ENCODE results near the gene TMEM259.

TMEM259 gene

GRCh38 chr19:1015061-1015781 lies 5.7 kb downstream of the TMEM259 start:
- DNase-seq, result no peak

GRCh38 chr19:1014161-1015060 lies 6.5 kb downstream of the TMEM259 start:
- DNase-seq, result no peak

GRCh38 chr19:1013218-1013617 lies 7.7 kb downstream of the TMEM259 start:
- no peak for DNase-seq

GRCh38 chr19:1012334-1012733 lies 8.6 kb downstream of the TMEM259 start:
- no peak for DNase-seq

- DNase-seq, result no peak
These were observed 9.0 kb downstream of the TMEM259 start for GRCh38 chr19:1011831-1012333.

GRCh38 chr19:1010586-1011510 lies 10.1 kb downstream of the TMEM259 start:
- DNase-seq, result no peak

- DNase-seq, result no peak
These were observed 10.9 kb downstream of the TMEM259 start for GRCh38 chr19:1009981-1010538.

GRCh38 chr19:1009041-1009980 lies 11.6 kb downstream of the TMEM259 start:
- DNase-seq, result no peak

- DNase-seq, result no peak
These were observed 12.5 kb downstream of the TMEM259 start for GRCh38 chr19:1008268-1009040.

GRCh38 chr19:1007399-1008251 lies 13.3 kb downstream of the TMEM259 start:
- no peak for DNase-seq

- DNase-seq, result no peak
These were observed 14.1 kb downstream of the TMEM259 start for GRCh38 chr19:1006711-1007398.

- no peak for DNase-seq
These were observed 15.9 kb downstream of the TMEM259 start for GRCh38 chr19:1004803-1005664.

- DNase-seq, result no peak
These were observed 16.6 kb downstream of the TMEM259 start for GRCh38 chr19:1004204-1004802.

GRCh38 chr19:1003283-1003682 lies 17.6 kb downstream of the TMEM259 start:
- DNase-seq, result no peak

- no peak for DNase-seq
These were observed 18.3 kb downstream of the TMEM259 start for GRCh38 chr19:1002600-1002999.

- DNase-seq, result no peak
These were observed 19.3 kb downstream of the TMEM259 start for GRCh38 chr19:1001538-1002166.
